ENCODE results near the gene IL17A.

The IL17A gene

DNA sequence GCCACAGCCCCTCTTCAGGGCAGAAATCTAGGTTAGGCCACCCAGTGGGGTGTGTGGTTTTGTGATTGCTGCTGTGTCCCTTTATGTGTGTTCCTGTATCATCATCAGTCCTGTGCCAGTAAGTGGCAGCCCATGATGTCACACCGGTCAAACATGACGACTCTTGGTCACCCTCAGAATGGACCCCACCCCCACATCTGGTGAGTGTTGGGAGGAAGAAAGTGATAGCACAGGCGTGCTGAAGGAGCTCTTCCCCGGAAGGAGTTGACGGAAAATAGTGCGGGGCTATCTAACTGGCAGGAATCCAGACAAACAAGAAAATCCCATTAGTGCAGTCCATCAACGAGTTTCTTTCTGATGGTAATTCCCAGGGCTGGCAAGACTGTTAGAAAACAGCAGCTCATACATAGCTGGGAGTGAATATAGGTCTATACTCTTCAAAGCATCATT lies 33.4 kb upstream of the IL17A start:
- peaks cover 12% of the 10 kb centered on the region for H3K27me3 Mint-ChIP-seq (ENCODE audit: low read depth, poor library complexity)
- TF ChIP-seq CTCF (IDR thresholded peaks at IDR 0.05) = no peak
- H3K9me3 Mint-ChIP-seq = no peaks in the 10 kb centered on the region
- H3K27ac Mint-ChIP-seq = peak overlapping the region; percentile 90
- DNase-seq = no peak
- peaks cover 4% of the 10 kb centered on the region for H3K4me1 Mint-ChIP-seq
- H3K4me3 Mint-ChIP-seq = no peak overlapping the region
- H3K36me3 Mint-ChIP-seq (ENCODE audit: low read depth) = no peaks in the 10 kb centered on the region

- no peak for DNase-seq
- H3K4me3 Mint-ChIP-seq = no peak overlapping the region
- no peaks in the 10 kb centered on the region for H3K9me3 Mint-ChIP-seq
- no peak for TF ChIP-seq CTCF (IDR thresholded peaks at IDR 0.05)
- peaks cover 4% of the 10 kb centered on the region for H3K4me1 Mint-ChIP-seq
- no peaks in the 10 kb centered on the region for H3K36me3 Mint-ChIP-seq (ENCODE audit: low read depth)
- no peak overlapping the region for H3K27ac Mint-ChIP-seq
- peaks cover 9% of the 10 kb centered on the region for H3K27me3 Mint-ChIP-seq (ENCODE audit: low read depth, poor library complexity)
Observed at GRCh38 chr6:52154381-52154780, 31.8 kb upstream of the IL17A start.

DNA sequence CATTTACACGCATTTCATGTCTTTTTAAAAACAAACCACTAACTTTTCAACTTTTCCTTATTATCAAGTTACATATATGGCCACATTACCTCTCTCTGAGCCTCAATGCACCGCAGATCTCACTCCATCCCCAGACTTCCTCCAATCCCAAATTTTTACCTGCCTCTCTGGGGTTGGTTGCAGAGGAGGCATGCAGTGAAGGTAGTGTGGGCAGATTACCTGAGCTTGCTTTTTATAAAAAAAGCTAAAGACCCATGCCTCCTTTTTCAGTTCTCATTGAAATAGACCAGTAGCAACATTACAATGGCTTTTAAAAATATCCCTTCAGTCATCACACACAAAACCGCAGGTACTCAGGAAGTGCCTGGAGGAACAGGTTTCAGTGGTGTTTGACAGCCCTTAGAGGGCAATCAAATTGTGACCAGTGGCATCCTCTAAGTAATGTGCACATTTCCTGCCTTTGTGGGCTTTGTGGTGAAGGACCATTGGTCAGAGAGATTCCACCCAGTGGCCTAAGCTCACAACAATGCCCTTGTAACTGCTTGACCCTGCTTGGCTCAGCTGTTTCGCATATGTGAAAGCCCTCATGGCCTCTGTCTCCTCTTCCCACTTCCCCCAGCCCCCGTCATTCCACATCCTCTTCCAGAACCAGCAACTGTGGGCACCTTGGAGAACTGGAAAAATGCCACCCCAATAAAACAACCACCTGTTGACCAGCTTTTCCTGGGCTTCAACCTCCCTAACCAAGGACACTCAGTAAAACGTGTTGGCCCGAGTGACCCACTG lies 30.2 kb upstream of the IL17A start:
- H3K9me3 Mint-ChIP-seq = peaks cover 11% of the 10 kb centered on the region
- no peak for DNase-seq
- peaks cover 4% of the 10 kb centered on the region for H3K4me1 Mint-ChIP-seq

GRCh38 chr6:52157301-52157941 lies 28.8 kb upstream of the IL17A start:
- Mint-ChIP-seq H3K27ac (no peak overlapping the region), H3K27me3 (ENCODE audit: low read depth, poor library complexity) (peaks cover 8% of the 10 kb centered on the region), H3K36me3 (ENCODE audit: low read depth) (no peaks in the 10 kb centered on the region), H3K4me3 (no peak overlapping the region), H3K9me3 (peaks cover 18% of the 10 kb centered on the region), H3K4me1 (peaks cover 4% of the 10 kb centered on the region)
- TF ChIP-seq CTCF (IDR thresholded peaks at IDR 0.05) = no peak
- DNase-seq = no peak

More for the DNA sequence above, 30.2 kb upstream of the IL17A start:
- no peak for TF ChIP-seq CTCF (IDR thresholded peaks at IDR 0.05)
- H3K27me3 Mint-ChIP-seq (ENCODE audit: low read depth, poor library complexity) = peaks cover 7% of the 10 kb centered on the region
- H3K4me3 Mint-ChIP-seq = no peak overlapping the region
- no peaks in the 10 kb centered on the region for H3K36me3 Mint-ChIP-seq (ENCODE audit: low read depth)
- peak overlapping the region; percentile 24 for H3K27ac Mint-ChIP-seq

DNA sequence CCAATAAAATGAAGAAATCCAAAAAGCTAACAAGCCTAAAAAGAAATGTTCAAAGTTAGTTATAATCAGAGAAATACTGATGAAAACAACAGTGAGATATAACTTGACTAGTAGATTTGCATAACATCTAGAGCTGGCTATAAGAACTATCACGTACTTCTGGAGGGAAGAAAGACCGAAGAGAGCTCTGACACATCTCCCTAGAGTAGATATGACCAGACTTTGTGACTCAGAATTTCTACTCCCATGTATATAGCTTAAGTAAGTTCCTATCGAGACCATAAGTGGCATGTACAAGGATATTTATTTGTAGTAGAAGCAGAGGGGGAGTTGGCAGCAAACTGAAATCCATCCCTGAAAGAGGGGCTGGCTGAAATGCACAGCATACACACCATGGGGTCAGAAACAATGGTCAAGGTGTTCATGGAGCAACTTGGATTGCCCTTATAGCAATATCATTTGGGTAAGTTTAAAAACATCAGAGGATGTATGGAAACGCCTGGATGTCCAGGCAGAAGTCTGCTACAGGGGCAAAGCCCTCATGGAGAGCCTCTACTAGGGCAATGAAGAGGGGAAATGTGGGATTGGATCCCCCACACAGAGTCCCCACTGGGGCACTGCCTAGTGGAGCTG lies 25.6 kb upstream of the IL17A start:
- peaks cover 16% of the 10 kb centered on the region for H3K27me3 Mint-ChIP-seq (ENCODE audit: low read depth, poor library complexity)
- peaks cover 4% of the 10 kb centered on the region for H3K4me1 Mint-ChIP-seq
- no peak overlapping the region for H3K27ac Mint-ChIP-seq
- no peak for TF ChIP-seq CTCF (IDR thresholded peaks at IDR 0.05)
- no peak for DNase-seq
- H3K4me3 Mint-ChIP-seq = no peak overlapping the region
- peaks cover 18% of the 10 kb centered on the region for H3K9me3 Mint-ChIP-seq
- no peaks in the 10 kb centered on the region for H3K36me3 Mint-ChIP-seq (ENCODE audit: low read depth)
